GM23338 (cell line): ENCODE results near the gene NFKBIZ. TPM values are rescaled to one million over a fixed set of nuclear protein-coding genes. Genes with fewer than 3 reads are reported as not detected.

ENCODE experiments used
- ATAC-seq: fragments of 200-7000 bp; cut with Tn5 transposase; 3 replicates; pipeline ENCODE4 v1.9.1; 2020
- DNase-seq: peaks from one replicate; pipeline ENCODE4 v3.0.0-alpha.2; 2015; ENCODE audit warnings: low spot score
- H2AFZ ChIP-seq: fragments of 200-600 bp; sonication (generic); 2 replicates; pipeline ENCODE4 v1.8.0; 2016; ENCODE audit warnings: antibody characterized with exemption, mild to moderate bottlenecking, moderate library complexity
- H3F3A ChIP-seq: fragments of 200-600 bp; sonication (generic); replicated peaks from 2 replicates; pipeline ENCODE4 v1.8.0; 2017; ENCODE audit warnings: antibody characterized with exemption, mixed run types, low read depth
- H3K27ac ChIP-seq: fragments of 200-600 bp; sonication (generic); 2 replicates; pipeline ENCODE4 v1.6.1; 2016; ENCODE audit warnings: low read depth
- H3K27me3 ChIP-seq: fragments of 200-600 bp; sonication (generic); 2 replicates; pipeline ENCODE4 v1.8.0; 2016; ENCODE audit warnings: mild to moderate bottlenecking, mixed run types, moderate library complexity; ENCODE audit not compliant: insufficient read depth
- H3K36me3 ChIP-seq: fragments of 200-600 bp; sonication (generic); 2 replicates; pipeline ENCODE4 v1.8.0; 2016; ENCODE audit warnings: mild to moderate bottlenecking; ENCODE audit not compliant: insufficient read depth
- H3K4me1 ChIP-seq: fragments of 200-600 bp; sonication (generic); 2 replicates; pipeline ENCODE4 v1.8.0; 2016; ENCODE audit warnings: mild to moderate bottlenecking, moderate library complexity; ENCODE audit not compliant: insufficient read depth
- H3K4me2 ChIP-seq: fragments of 200-600 bp; sonication (generic); 2 replicates; pipeline ENCODE4 v1.7.1; 2017; ENCODE audit warnings: mixed run types
- H3K4me3 ChIP-seq: fragments of 200-600 bp; sonication (generic); 2 replicates; pipeline ENCODE4 v1.6.1; 2016; ENCODE audit warnings: mixed run types
- H3K79me2 ChIP-seq: fragments of 200-600 bp; sonication (generic); replicated peaks from 2 replicates; pipeline ENCODE4 v1.8.0; 2017; ENCODE audit warnings: mild to moderate bottlenecking; ENCODE audit not compliant: insufficient read depth
- H3K9me2 ChIP-seq: fragments of 200-600 bp; sonication (generic); 2 replicates; pipeline ENCODE4 v1.8.0; 2017; ENCODE audit not compliant: insufficient read depth
- H4K20me1 ChIP-seq: fragments of 200-600 bp; sonication (generic); replicated peaks from 2 replicates; pipeline ENCODE4 v1.8.0; 2017; ENCODE audit warnings: mild to moderate bottlenecking; ENCODE audit not compliant: insufficient read depth
- H3K27ac Mint-ChIP-seq: 2 replicates; pipeline ENCODE4 v1.8.0; 2020; ENCODE audit warnings: inconsistent platforms, mild to moderate bottlenecking, moderate library complexity, mixed read lengths
- H3K27me3 Mint-ChIP-seq: 3 replicates; pipeline ENCODE4 v1.8.0; 2022; ENCODE audit warnings: low read depth, mild to moderate bottlenecking, moderate library complexity, mixed read lengths, inconsistent platforms; ENCODE audit not compliant: insufficient read depth, poor library complexity
- H3K36me3 Mint-ChIP-seq: 3 replicates; pipeline ENCODE4 v1.8.0; 2021; ENCODE audit warnings: low read depth, mild to moderate bottlenecking, inconsistent platforms, moderate library complexity, mixed read lengths
- H3K4me1 Mint-ChIP-seq: 3 replicates; pipeline ENCODE4 v1.8.0; 2020; ENCODE audit warnings: mild to moderate bottlenecking, inconsistent platforms, mixed read lengths
- H3K4me3 Mint-ChIP-seq: 3 replicates; pipeline ENCODE4 v1.8.0; 2021; ENCODE audit warnings: moderate library complexity, mild to moderate bottlenecking, inconsistent platforms, mixed read lengths
- H3K9me3 Mint-ChIP-seq: 3 replicates; pipeline ENCODE4 v1.8.0; 2020; ENCODE audit warnings: moderate library complexity, mild to moderate bottlenecking, inconsistent platforms, mixed read lengths
- JUNB ChIP-seq: IDR thresholded peaks from one replicate; pipeline ENCODE4 v1.6.1; 2016; ENCODE audit warnings: antibody characterized with exemption; ENCODE audit not compliant: unreplicated experiment
- POLR2AphosphoS5 ChIP-seq: IDR thresholded peaks from 2 replicates; pipeline ENCODE4 v1.6.1; 2016; ENCODE audit warnings: antibody characterized with exemption, low read depth
- ZNF462 ChIP-seq: fragments of 250-450 bp; sonication (Bioruptor Pico); IDR thresholded peaks from 2 replicates; pipeline ENCODE4 v1.5.0; 2020; ENCODE audit warnings: mild to moderate bottlenecking, moderate library complexity
- long read RNA-seq: library from polyadenylated mRNA; unstranded; transcript quantifications from one replicate; pipeline ENCODE4 v2.0.0, GENCODE V29; 2020; ENCODE audit not compliant: unreplicated experiment
- polyA plus RNA-seq: library from polyadenylated mRNA; unstranded; fragments of >200 nt; fragmentation: Nextera tagmentation; extraction: Ambion mirVana; gene quantifications from 2 replicates; pipeline ENCODE4 v1.2.1, GENCODE V29; 2016
- total RNA-seq: library from RNA; depleted of rRNA; stranded (reverse); fragments of >200 nt; shearing (Covaris generic); gene quantifications from 2 replicates; pipeline ENCODE4 v1.2.3, GENCODE V29; 2014; rRNA removed

Gene NFKBIZ
- 13.1 and 18.2 TPM in 2 replicates for total RNA-seq
- 14.1 TPM in 2 replicates for polyA plus RNA-seq
- long read RNA-seq, partial matches to known transcripts = 0 of 3 reads
- long read RNA-seq, other reads (novel, unspliced or antisense) = 2 of 3 reads

DNA sequence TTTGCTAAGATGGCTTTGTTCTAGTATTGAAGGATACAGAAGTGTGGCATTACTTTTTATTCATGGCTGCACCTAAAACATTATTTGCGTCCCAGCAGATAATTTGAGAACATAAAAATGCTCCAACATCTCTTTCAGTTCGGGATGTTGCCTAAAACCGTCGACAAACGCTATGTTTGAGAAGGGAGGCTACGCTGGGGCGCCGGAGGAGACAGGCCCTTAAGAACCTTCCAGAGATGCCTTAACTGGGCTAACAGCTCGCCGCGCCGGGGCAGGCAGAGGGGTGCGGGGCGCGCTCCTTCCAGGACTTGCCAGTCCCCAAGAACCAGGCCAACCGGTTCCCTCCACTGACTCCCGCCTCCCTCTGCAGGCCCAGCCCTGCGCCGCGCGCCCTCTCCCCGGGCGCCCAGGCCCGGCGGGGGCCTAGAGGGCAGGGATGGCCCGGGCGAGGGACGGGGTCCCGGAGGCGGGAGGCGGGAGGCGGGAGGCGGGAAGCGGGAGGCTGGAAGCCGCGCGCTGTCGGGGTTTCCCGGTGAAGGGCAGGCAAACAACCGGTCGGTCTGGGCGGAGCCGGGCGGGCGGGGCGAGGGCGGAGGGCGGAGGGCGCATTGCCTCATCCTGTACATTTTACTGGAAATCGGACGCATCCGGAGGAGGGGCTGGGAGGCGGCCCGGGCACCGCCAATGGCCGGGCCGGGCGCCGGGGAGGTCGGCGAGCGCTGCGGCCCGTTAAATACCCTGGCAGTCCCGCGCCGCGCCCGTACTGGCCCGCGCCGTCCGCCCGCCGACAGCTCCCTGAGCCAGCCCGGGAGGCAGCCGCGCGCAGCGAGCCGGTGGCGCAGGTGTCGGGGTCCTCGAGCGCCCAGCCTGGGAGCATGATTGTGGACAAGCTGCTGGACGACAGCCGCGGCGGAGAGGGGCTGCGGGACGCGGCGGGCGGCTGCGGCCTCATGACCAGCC, at the start of gene NFKBIZ:
NFKBIZ (plus strand) TSS at position 761 of the 960 bp plus-strand sequence; CDS start at position 876, 115 bp downstream.
- TF ChIP-seq POLR2AphosphoS5 (peak; percentile 96), ZNF462 (CRISPR knock-in tag) (0 out of 2 replicates have a peak, but pooled peaks have one; percentile 27), JUNB (no peak)
- peak; percentile 97 for DNase-seq
- peak within 1 kb of the TSS; percentile 84 for H3K4me3 ChIP-seq
- peaks cover 21% of the 10 kb centered on the region for H3K36me3 ChIP-seq
- Mint-ChIP-seq H3K36me3 (peaks cover 40% of the 10 kb centered on the region), H3K9me3 (no peaks in the 10 kb centered on the region; the same call in 2 of the 3 replicates), H3K4me3 (peak within 1 kb of the TSS; percentile 98), H3K27ac (peak within 1 kb of the TSS; percentile 96), H3K27me3 (peaks cover 4% of the 10 kb centered on the region), H3K4me1 (peaks cover 33% of the 10 kb centered on the region)
- H4K20me1 ChIP-seq = peaks cover 16% of the 10 kb centered on the region
- H3K4me2 ChIP-seq = peak within 1 kb of the TSS; percentile 85
- H3K27ac ChIP-seq = peak within 1 kb of the TSS; percentile 94
- peak; percentile 89 for ATAC-seq
- peaks cover 40% of the 10 kb centered on the region for H3K79me2 ChIP-seq
- H3F3A ChIP-seq = 0 out of 2 replicates have a peak, but pooled peaks cover 6% of the 10 kb centered on the region
- no peaks in the 10 kb centered on the region for H3K27me3 ChIP-seq
- peaks cover 21% of the 10 kb centered on the region for H3K4me1 ChIP-seq
- no peaks in the 10 kb centered on the region; the same call in 1 of the 2 replicates for H3K9me2 ChIP-seq
- H2AFZ ChIP-seq = no peak within 1 kb of the TSS
